Kasumi-1 (cell line): ENCODE results near the gene POLE3.
"Not testable (repeated sequence)": the region's sequence is repeated elsewhere in the genome, so short reads cannot be mapped to it uniquely, and the experiment has no call there.

ENCODE experiments used
- DNase-seq, 2 experiments: peaks; one replicate each; lab custom pipeline; 2025; lab: John Stamatoyannopoulos, UW

The POLE3 gene

GRCh38 chr9:113403646-113404045, 6.8 kb downstream of the POLE3 start:
- DNase-seq, result peak; percentile 53 to 63

- DNase-seq, result peak; percentile 89 to 92
Measured at GRCh38 chr9:113401027-113401792, 9.3 kb downstream of the POLE3 start, which contains the start of gene ALAD. Gene ALAD, minus strand, starts transcription at chr9:113401284. Its CDS starts 7,725 bp downstream, at chr9:113393559.

- DNase-seq, result no peak
Measured at GRCh38 chr9:113399646-113400200, 10.8 kb downstream of the POLE3 start.

- no peak for DNase-seq
Measured at GRCh38 chr9:113398796-113399195, 11.7 kb downstream of the POLE3 start.

- no peak for DNase-seq
Measured at GRCh38 chr9:113397203-113397631, 13.3 kb downstream of the POLE3 start.

GRCh38 chr9:113395000-113395861, 15.2 kb downstream of the POLE3 start:
- no peak for DNase-seq

GRCh38 chr9:113393281-113393680, 17.2 kb downstream of the POLE3 start:
- DNase-seq, result no peak

GRCh38 chr9:113391917-113392316, 18.6 kb downstream of the POLE3 start:
- no peak for DNase-seq

GRCh38 chr9:113390192-113390960, 20.1 kb downstream of the POLE3 start:
- DNase-seq, result no peak

- DNase-seq, result no peak
Measured at GRCh38 chr9:113389451-113389850, 21.0 kb downstream of the POLE3 start.

- no peak for DNase-seq
Measured at GRCh38 chr9:113388833-113389232, 21.6 kb downstream of the POLE3 start.

GRCh38 chr9:113387560-113388230, 22.8 kb downstream of the POLE3 start:
- no peak for DNase-seq

GRCh38 chr9:113386571-113387393, 23.7 kb downstream of the POLE3 start:
- DNase-seq, result no peak

GRCh38 chr9:113381909-113382411, 28.5 kb downstream of the POLE3 start:
- DNase-seq, result no peak

- not testable (repeated sequence) for DNase-seq
Measured at GRCh38 chr9:113381441-113381840, 29.0 kb downstream of the POLE3 start.

- DNase-seq, result no peak
Measured at GRCh38 chr9:113380869-113381378, 29.6 kb downstream of the POLE3 start.

- DNase-seq, result not testable (repeated sequence)
Measured at GRCh38 chr9:113379829-113380210, 30.7 kb downstream of the POLE3 start.

- DNase-seq, result not testable (repeated sequence)
Measured at GRCh38 chr9:113379094-113379828, 31.2 kb downstream of the POLE3 start.
